Cardiac fibroblast (primary cell): ENCODE data around the gene NPTN.

ENCODE experiments used
- DNase-seq, 2 donors: peaks; one replicate each; pipeline versions ENCODE4 v3.0.0 to v3.0.0-alpha.2; 2010; ENCODE audit warnings: low read depth in 2 of 2
- H3K4me3 ChIP-seq, 2 donors: replicated peaks in 1 of 2; 1 replicate in 1 of 2; 2 replicates in 1 of 2; pipeline ENCODE4 v1.5.1; 2011; ENCODE audit warnings: low read depth in 2 of 2, low read length in 2 of 2, mild to moderate bottlenecking in 2 of 2, moderate library complexity in 1 of 2
- CTCF ChIP-seq: IDR thresholded peaks from one replicate; pipeline ENCODE4 v1.5.1; 2011; ENCODE audit warnings: low read depth, mild to moderate bottlenecking, low read length, inconsistent platforms

NPTN gene

GRCh38 chr15:73573037-73573436, 60.2 kb downstream of the NPTN start:
- TF ChIP-seq CTCF = no peak
- DNase-seq = no peak
- no peak overlapping the region for H3K4me3 ChIP-seq

DNA sequence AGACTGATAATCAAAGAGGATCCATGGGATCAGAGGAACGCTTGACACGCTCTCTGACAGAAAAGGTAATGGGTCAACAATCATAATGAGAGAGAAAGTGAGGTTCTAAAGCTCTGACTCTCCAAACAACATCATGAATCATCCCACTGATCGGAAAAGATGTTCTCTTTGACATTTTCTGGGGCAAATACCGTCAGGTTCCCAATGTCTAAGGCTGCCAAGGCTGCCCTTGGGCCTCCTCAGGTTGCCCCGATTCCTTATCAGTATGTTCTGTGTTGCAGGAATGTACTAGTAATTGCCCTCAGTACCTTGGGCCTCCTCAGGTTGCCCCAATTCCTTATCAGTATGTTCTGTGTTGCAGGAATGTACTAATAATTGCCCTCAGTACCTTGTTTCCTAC, 60.9 kb downstream of the NPTN start:
- H3K4me3 ChIP-seq = no peak overlapping the region
- no peak for TF ChIP-seq CTCF
- DNase-seq = no peak

DNA sequence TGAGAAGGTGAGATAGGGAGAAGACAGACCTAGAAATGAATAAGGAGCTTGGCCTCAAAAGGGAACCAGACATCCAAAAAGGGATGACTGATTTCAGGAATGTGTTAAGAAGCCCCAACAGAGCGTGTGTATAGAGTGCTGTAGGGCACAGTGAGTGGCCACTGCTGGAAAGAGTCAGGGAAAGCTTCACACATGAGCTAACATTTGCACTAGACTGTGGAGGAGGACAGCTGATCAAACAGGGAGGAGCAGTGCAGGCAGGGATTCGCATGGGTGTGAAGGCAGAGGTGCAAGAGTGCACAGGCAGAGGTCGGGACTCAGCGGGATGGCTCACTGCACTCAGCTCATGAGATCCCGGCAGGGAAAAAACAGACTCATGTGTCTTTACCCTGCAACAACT, 61.8 kb downstream of the NPTN start:
- DNase-seq = no peak
- TF ChIP-seq CTCF = no peak
- H3K4me3 ChIP-seq = no peak overlapping the region

- no peak for DNase-seq
- no peak overlapping the region for H3K4me3 ChIP-seq
- TF ChIP-seq CTCF = no peak
Measured at GRCh38 chr15:73570355-73571032, 62.7 kb downstream of the NPTN start.

DNA sequence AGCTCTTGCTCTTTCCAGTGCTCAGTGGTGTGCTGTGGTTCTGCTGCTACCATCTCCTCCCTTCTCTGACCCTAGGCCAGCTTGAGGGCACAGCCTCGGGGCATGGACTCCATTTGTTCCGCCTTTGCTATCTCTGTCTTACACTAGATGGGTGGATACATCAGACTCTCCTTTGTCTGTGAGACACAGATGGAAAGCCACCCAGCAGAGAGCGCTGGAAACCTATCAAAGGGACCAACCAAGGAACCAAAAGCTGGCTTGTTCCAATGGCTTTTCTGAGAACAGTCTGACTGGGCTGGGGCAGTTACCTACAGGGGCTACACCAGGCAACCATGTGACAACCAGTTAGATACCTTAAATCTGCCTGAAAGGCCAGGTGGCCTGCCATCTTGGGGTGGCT, 63.8 kb downstream of the NPTN start:
- TF ChIP-seq CTCF = no peak
- H3K4me3 ChIP-seq = no peak overlapping the region
- DNase-seq = no peak

DNA sequence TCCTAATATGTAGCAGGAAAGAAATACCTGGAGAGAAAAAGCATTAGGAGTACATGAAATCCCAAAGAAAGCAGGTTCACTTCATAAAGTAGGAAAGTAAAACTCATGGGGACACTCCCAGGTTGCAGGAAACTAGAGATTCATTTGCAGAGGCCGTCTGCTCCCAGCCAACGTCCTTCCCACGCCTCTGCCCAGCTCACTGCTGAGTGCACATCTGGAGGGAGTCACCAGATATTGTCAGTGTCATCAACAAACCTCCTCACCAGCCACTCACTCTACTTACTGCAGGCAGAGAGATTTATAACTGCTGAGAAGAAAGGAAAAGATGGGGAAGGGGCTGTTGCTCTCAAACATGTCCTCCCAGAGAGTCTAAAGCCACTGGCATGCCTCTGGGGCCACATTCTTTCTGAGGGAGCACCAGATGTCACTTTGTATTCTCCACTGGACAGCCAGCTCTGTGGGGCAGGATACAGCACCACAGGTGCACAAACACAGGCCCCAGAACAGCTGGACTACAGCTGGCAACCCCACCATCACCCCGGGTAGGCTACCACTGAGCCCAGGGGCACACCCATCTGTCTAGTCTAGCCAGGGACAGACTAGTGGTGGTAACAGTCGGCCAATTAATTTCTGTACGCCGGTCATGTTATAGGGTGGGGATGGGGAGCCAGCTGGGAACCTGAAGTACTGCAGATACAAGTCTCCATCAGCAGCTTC, 64.5 kb downstream of the NPTN start:
- no peak for DNase-seq
- no peak for TF ChIP-seq CTCF
- H3K4me3 ChIP-seq = no peak overlapping the region
